ENCODE data around the gene NFIX.

- TF ChIP-seq CTCF (IDR thresholded peaks at IDR 0.05), result no peak
- TF ChIP-seq POLR2A (IDR thresholded peaks at IDR 0.05), result no peak
These were observed 99.6 kb downstream of the NFIX start for GRCh38 chr19:13094771-13095392.
